Measurements from ENCODE around the gene ANKS1B. TPM values are rescaled to one million over a fixed set of nuclear protein-coding genes. Genes with fewer than 3 reads are reported as not detected.

Gene ANKS1B
- total RNA-seq, 1 experiment from 2014 or later = 0.54 TPM

- Histone ChIP-seq H2AFZ (ENCODE audit: low read depth, low read length, poor library complexity, severe bottlenecking) (no peak overlapping the region), H3K36me3 (ENCODE audit: control insufficient read depth in 1 of 2, insufficient read depth in 2 of 2, low read length in 2 of 2) (no peaks in the 10 kb centered on the region), H3K27ac (ENCODE audit: low read depth, low read length) (no peak overlapping the region), H3K4me3 (replicated peaks in 1 of 2; ENCODE audit: low read depth in 1 of 2, low read length in 2 of 2) (no peak overlapping the region), H3K27me3 (ENCODE audit: insufficient read depth, low read length) (no peaks in the 10 kb centered on the region; the same call in 1 of the 2 replicates), H3K9me3 (ENCODE audit: control insufficient read depth in 1 of 2, insufficient read depth in 1 of 2, low read depth in 1 of 2, low read length in 2 of 2) (no peaks in the 10 kb centered on the region), H3K9ac (ENCODE audit: low read length) (no peak overlapping the region), H3K79me2 (ENCODE audit: insufficient read depth, low read length) (no peaks in the 10 kb centered on the region), H3K4me1 (ENCODE audit: control insufficient read depth in 1 of 2, insufficient read depth in 2 of 2, low read length in 2 of 2) (peaks cover 0 to 7% of the 10 kb centered on the region in 2 experiments; a peak in 1 of 4 replicates), H3K9me2 (ENCODE audit: insufficient read depth) (no peaks in the 10 kb centered on the region), H3K4me2 (ENCODE audit: low read length) (no peak overlapping the region), H4K20me1 (ENCODE audit: insufficient read depth) (no peaks in the 10 kb centered on the region)
- ChIA-PET CTCF (no interaction called here), RAD21 (ENCODE audit: low non-redundant PET in 1 of 2, low total read pairs in 2 of 2, uncharacterized antibody in 2 of 2, unreplicated experiment in 2 of 2) (no interaction called here), POLR2A (no interaction called here)
- DNase-seq (ENCODE audit: low read depth, low spot score) = no peak
- 0 out of 2 replicates have a peak, but pooled peaks have one; percentile 31 for ATAC-seq
- intact Hi-C loops (cut with micrococcal nuclease) = no loop called here
- BruUV-seq (replicated peaks) = no TSS peak
- TF ChIP-seq ZNF274 (IDR thresholded peaks at IDR 0.05; ENCODE audit: low read depth, low read length) (no peak), CEBPB (IDR thresholded peaks at IDR 0.05; ENCODE audit: low read depth) (no peak), CBX3 (IDR thresholded peaks at IDR 0.05; ENCODE audit: low read depth) (no peak), SP1 (IDR thresholded peaks at IDR 0.05; ENCODE audit: low read depth) (no peak), YY1 (IDR thresholded peaks at IDR 0.05; ENCODE audit: extremely low read depth, insufficient replicate concordance, low read depth, low read length) (no peak), MAX (IDR thresholded peaks at IDR 0.05) (no peak), POLR2A (IDR thresholded peaks at IDR 0.05; ENCODE audit: borderline replicate concordance, extremely low read depth, insufficient read depth, insufficient read length) (no peak), FOSL1 (IDR thresholded peaks at IDR 0.05; ENCODE audit: low read depth) (no peak), ELF1 (IDR thresholded peaks at IDR 0.05; ENCODE audit: borderline replicate concordance, low read depth) (no peak), REST (IDR thresholded peaks at IDR 0.05; ENCODE audit: low read depth) (no peak), ZFX (IDR thresholded peaks at IDR 0.05) (no peak)
These were observed 1230.6 kb downstream of the ANKS1B start for GRCh38 chr12:98754095-98754494.

All from HCT116 (cell line).